Measurements from ENCODE around the gene RBM18.

Gene RBM18

GRCh38 chr9:122219856-122220672 lies 44.6 kb downstream of the RBM18 start:
- TF ChIP-seq CTCF (IDR thresholded peaks at IDR 0.05; ENCODE audit: borderline replicate concordance, control extremely low read depth, extremely low read depth, insufficient read depth, missing control alignments), result no peak
- DNase-seq (ENCODE audit: low spot score), result peak; percentile 37
- in situ Hi-C loops (cut with MboI; ENCODE audit: low sequenced_read_pairs, unreplicated experiment), result no loop called here

GRCh38 chr9:122218935-122219855 lies 45.4 kb downstream of the RBM18 start:
- in situ Hi-C loops (cut with MboI; ENCODE audit: low sequenced_read_pairs, unreplicated experiment), result no loop called here
- DNase-seq (ENCODE audit: low spot score), result peak; percentile 58
- TF ChIP-seq CTCF (IDR thresholded peaks at IDR 0.05; ENCODE audit: borderline replicate concordance, control extremely low read depth, extremely low read depth, insufficient read depth, missing control alignments), result no peak

- TF ChIP-seq CTCF (IDR thresholded peaks at IDR 0.05; ENCODE audit: borderline replicate concordance, control extremely low read depth, extremely low read depth, insufficient read depth, missing control alignments), result no peak
- in situ Hi-C loops (cut with MboI; ENCODE audit: low sequenced_read_pairs, unreplicated experiment), result no loop called here
- peak; percentile 32 for DNase-seq (ENCODE audit: low spot score)
These were observed 46.3 kb downstream of the RBM18 start for GRCh38 chr9:122218071-122218934.

- in situ Hi-C loops (cut with MboI; ENCODE audit: low sequenced_read_pairs, unreplicated experiment), result no loop called here
- DNase-seq (ENCODE audit: low spot score), result peak; percentile 29
These were observed 47.0 kb downstream of the RBM18 start for GRCh38 chr9:122217640-122218039.

GRCh38 chr9:122216798-122217418 lies 47.7 kb downstream of the RBM18 start:
- in situ Hi-C loops (cut with MboI; ENCODE audit: low sequenced_read_pairs, unreplicated experiment), result no loop called here
- DNase-seq (ENCODE audit: low spot score), result peak; percentile 19
- TF ChIP-seq CTCF (IDR thresholded peaks at IDR 0.05; ENCODE audit: borderline replicate concordance, control extremely low read depth, extremely low read depth, insufficient read depth, missing control alignments), result no peak

More at GRCh38 chr9:122217640-122218039, 47.0 kb downstream of the RBM18 start:
- TF ChIP-seq CTCF (IDR thresholded peaks at IDR 0.05; ENCODE audit: borderline replicate concordance, control extremely low read depth, extremely low read depth, insufficient read depth, missing control alignments), result no peak

Data from GM13976 (cell line).